NB4 (cell line): ENCODE data around the gene ENTR1.

Source experiments
- DNase-seq: peaks from one replicate; pipeline ENCODE4 v3.0.0; 2010; ENCODE audit warnings: low read depth
- H3K4me3 ChIP-seq: one replicate; pipeline ENCODE4 v1.5.1; 2011; ENCODE audit warnings: mild to moderate bottlenecking, low read depth, low read length, moderate library complexity
- MYC ChIP-seq: IDR thresholded peaks from 2 replicates; pipeline ENCODE4 v1.6.1; 2011; ENCODE audit warnings: low read depth, low read length
- POLR2A ChIP-seq: IDR thresholded peaks from 2 replicates; pipeline ENCODE4 v1.6.1; 2011; ENCODE audit warnings: mild to moderate bottlenecking; ENCODE audit not compliant: insufficient read length; ENCODE audit errors: extremely low read depth
- TF ChIP-seq, protein P1 (sequence below): IDR thresholded peaks from 2 replicates; pipeline ENCODE4 v1.6.1; 2011; ENCODE audit warnings: low read depth, low read length
- TF ChIP-seq, protein P2 (sequence below): IDR thresholded peaks from one replicate; pipeline ENCODE4 v1.5.1; 2012; ENCODE audit warnings: low read depth, low read length

ENTR1 gene

DNA sequence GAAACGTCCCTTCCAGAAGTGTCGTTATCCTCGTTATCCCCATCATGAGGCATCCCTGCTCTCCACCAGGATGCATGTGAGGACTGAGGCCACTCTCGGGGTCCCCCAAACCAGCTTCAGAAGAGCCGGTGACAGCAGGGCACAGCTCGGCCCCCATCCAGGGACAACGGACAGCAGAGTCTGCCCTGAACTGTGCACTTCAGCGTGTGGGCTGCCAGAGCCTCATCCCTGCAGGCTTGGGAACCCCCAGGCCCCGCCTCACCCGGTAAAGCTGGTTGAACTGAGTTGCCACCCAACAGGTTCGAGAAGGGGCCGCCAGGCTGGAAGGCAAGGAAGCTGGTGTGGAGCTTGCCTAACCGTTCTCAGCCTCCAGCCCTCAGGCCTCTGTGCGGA lies 36.2 kb downstream of the ENTR1 start:
- TF ChIP-seq, protein P1, sequence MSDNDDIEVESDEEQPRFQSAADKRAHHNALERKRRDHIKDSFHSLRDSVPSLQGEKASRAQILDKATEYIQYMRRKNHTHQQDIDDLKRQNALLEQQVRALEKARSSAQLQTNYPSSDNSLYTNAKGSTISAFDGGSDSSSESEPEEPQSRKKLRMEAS = no peak
- no peak for TF ChIP-seq POLR2A
- TF ChIP-seq MYC = no peak
- TF ChIP-seq, protein P2, sequence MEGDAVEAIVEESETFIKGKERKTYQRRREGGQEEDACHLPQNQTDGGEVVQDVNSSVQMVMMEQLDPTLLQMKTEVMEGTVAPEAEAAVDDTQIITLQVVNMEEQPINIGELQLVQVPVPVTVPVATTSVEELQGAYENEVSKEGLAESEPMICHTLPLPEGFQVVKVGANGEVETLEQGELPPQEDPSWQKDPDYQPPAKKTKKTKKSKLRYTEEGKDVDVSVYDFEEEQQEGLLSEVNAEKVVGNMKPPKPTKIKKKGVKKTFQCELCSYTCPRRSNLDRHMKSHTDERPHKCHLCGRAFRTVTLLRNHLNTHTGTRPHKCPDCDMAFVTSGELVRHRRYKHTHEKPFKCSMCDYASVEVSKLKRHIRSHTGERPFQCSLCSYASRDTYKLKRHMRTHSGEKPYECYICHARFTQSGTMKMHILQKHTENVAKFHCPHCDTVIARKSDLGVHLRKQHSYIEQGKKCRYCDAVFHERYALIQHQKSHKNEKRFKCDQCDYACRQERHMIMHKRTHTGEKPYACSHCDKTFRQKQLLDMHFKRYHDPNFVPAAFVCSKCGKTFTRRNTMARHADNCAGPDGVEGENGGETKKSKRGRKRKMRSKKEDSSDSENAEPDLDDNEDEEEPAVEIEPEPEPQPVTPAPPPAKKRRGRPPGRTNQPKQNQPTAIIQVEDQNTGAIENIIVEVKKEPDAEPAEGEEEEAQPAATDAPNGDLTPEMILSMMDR = no peak
- H3K4me3 ChIP-seq = no peak overlapping the region

DNA sequence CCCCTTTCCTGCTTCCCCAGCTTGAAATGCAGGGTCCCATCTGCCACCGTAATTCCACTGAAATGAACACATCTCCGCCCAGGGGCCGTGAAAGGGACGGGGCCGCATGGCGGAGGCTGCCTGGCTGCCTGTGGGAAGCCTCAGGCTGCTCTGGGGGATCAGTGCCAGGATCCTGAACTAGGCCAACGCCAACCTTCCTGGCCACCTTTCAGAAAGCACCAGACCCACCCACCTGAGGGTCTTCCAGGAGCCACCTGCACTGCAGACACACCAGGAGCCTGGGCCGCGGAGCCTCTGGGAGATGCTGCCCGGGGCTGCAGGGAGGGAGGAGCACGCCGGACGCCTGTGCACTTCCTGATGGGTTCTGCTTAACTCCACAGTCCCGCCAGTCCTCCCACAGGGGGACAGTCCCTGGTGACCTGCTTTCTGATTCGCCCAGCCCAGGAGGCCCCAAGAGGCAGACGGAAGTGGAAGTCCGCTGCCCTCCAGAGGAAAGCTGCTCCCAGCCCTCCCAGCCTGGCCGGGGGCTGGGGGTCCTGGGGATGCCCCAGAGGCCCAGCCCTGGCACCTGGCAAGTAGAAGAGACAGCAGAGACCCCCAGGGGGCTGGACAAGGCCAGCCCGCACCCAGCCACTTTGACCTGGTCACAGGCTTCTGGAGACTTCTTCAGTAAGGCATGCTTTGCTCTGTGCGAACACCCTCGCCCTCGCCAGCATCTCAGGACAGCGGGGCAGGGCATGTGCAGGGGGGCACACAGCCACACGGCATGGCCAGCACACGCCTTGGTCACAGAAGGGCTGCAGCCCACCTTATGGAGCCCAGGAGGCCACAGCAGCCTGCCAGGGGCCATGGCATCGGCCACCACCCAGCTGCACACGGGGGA lies 36.9 kb downstream of the ENTR1 start, which contains the start of gene CARD9:
Gene CARD9 (minus strand): TSS at position 370 of the 883 bp plus-strand sequence. CDS start 1,591 bp downstream, outside the sequence.
- peak within 1 kb of the TSS; percentile 92 for H3K4me3 ChIP-seq
- TF ChIP-seq, protein P2 = no peak
- TF ChIP-seq, protein P1 = peak; percentile 50; the same call in 1 of the 2 replicates
- peak; percentile 78 for TF ChIP-seq POLR2A
- TF ChIP-seq MYC = peak; percentile 78
- peak; percentile 94 for DNase-seq

More for the DNA sequence above, 36.2 kb downstream of the ENTR1 start:
- DNase-seq = no peak

DNA sequence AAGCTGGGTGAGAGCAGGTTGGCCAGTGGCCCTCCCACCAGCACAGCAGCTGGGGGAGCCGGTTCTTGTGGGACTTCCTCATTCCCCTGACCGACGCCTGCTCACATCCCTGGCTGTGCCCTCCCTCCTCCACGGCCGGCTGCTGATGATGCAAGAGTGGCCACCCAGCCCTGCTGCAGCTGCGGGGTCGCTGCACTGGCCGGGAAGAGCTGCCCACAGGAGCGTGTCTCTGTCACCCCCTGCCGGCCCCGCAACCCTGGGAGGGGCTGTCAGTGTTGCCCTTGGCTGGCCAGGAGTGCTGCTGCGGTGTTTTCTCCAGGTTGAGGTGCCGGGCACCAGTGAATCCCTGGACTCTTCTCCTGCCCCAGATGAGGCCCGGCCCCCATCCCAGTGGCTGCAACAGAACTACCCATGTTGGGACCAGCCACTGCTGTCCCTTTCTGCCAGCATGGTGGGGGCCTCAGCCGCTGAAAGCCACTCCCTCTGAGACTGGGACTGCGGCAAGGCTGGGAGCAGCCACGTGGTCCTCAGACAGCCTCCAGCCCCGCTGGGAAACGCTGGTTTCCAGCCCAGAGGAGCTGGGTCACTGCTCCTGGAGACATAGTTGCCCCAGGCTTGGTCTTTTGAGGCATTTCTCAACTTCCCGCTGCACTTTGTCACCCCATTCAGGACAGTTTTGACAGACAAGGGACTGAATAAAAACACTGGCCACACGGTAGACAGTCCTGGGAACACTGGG lies 37.7 kb downstream of the ENTR1 start:
- H3K4me3 ChIP-seq = peak overlapping the region; percentile 92
- DNase-seq = peak; percentile 96
- TF ChIP-seq, protein P2 = peak; percentile 36
- TF ChIP-seq MYC (peak; percentile 73), POLR2A (no peak)
- TF ChIP-seq, protein P1 = peak; percentile 93

DNA sequence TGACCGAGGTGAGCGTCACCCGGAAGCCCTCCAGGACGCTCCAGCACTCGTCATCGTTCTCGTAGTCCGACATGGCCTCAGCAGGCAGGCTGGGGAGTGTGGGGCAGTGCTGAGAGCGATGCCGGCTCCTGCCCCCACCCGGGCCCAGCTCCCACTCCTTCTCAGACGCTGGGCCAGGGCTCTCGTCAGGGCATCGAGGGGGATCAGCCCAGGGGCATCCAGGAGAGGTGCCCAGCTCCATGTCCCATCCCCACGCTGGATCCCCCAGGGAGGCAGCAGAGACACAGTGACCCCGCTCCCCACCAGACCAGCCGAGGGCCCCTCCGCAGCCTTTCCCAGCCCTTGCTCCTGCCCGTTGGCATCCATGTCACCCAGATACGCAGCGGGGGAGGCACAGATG lies 38.4 kb downstream of the ENTR1 start:
- H3K4me3 ChIP-seq = peak overlapping the region; percentile 92
- no peak for DNase-seq
- no peak for TF ChIP-seq MYC
- TF ChIP-seq, protein P1 = no peak

DNA sequence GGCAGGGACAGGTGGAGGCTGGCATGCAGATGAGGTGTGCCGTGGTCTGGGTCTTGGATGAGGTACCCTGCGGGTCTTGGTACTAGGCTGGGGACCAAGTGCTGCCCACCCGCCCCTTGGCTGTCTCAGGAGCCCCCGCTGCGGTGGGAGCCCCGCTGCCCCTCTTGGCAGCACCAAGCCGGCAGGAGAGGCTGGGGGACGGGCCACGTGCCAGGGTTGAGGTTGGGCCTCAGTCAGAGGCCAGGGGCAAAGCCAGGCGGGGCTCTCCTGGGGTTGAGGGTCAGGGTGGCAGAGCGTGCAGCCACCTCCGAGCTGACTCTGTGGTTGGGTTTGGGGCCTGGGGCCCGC lies 38.9 kb downstream of the ENTR1 start:
- no peak overlapping the region for H3K4me3 ChIP-seq
- no peak for DNase-seq
- TF ChIP-seq, protein P2 = no peak

DNA sequence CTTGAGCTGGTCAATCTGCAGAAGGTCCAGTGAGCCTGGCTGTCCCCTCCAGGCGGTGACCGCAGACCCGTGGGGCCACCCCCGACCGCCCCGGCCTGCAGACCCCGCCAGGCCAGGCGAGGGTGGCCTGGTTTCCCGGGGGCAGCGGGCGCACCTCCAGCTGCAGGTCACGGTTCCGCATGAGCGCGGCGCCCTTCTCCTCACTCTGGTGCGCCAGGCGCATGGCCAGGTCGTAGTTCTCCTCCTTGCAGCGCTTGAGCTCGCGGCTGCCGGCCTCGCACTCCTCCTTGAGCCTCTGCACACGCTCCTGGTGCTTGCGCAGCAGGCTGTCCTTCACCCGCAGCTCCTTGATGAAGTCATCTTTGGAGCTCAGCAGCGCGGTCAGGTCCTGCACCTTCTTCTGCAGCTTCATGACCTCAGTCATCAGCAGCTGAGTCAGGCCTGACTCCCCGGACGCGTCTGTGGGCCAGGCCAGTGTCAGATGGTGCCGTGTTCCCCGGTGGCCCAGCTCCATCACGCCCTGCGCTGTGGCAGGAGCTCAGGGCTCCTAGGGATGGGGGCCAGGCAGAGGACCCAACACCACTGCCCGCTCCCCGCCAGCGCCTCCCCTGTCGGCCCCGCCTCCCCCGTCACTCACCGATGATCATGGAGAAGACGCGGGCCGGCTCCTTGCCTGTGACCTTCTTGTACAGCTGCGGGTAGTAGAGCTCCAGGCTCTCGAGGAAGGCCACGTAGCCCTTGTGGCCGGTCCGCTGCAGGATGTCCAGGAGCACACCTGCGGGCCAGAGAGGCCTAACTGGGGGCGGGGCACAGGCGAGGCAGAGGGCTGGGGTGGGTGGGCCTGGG lies 39.5 kb downstream of the ENTR1 start:
- TF ChIP-seq, protein P2 = no peak
- TF ChIP-seq, protein P1 = no peak
- no peak for TF ChIP-seq MYC
- TF ChIP-seq POLR2A = no peak
- H3K4me3 ChIP-seq = no peak overlapping the region
- DNase-seq = no peak
